ENCODE results near the gene SOX9.
"Not testable (repeated sequence)": the region's sequence is repeated elsewhere in the genome, so short reads cannot be mapped to it uniquely, and the experiment has no call there.

SOX9 gene

GRCh38 chr17:72126575-72127486, 6.0 kb downstream of the SOX9 start:
- no peak for DNase-seq (ENCODE audit: low read depth in 3 of 3)

DNA sequence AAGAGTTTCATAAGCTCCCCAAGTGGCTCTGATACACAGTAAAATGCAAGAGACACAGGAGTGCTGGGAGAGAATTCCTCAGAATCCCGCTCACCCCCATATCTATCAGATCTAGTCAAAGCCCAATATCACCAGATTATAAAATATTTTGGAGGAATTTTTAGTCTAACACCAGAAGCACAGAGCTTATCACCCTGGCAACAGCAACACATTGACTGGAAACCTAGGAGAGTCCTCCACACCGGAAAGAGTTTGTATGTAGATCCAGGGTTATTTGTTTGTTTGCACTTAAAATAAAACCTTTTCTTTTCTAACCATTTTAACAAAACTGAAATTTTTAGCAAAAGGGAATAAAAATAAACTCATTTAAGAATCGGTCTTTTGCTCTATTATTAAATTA, 7.2 kb downstream of the SOX9 start:
- no peak for DNase-seq (ENCODE audit: low read depth in 3 of 3)

DNA sequence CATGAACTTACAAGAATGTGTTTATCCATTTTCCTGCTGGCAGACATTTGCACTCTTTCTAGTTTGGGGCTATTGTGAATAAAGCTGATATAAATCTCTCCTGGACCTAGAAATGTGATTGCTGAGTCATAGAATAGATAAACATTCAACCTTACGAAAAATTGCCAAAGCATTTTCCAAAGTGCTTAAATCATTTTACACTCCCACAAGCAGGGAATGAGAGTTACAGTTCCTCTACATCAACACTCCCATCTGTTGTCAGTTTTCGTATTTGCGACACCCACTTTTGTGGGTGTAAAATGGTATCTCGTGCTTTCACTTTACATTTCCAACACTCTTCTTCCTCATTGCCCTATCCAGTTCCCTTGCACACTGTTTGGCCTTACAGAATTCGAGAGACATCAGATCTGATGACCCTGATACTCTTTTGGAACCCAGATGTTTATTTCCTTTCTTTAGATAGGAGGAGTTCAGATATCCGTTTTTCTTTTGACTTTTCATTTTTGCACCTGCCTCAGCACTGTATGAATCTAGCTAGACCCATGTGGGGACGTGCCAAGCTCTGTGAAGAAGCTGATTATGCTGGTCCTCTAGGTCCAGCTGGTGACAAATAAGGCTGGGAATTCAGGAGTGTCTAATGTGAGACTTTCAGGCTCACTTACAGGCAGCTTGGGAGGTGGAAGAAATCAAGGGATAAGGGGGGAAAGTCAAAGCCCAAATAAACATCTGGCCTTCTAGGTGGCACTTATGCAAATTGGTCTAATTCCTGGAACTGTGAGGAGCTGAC, 14.0 kb downstream of the SOX9 start:
- DNase-seq (ENCODE audit: low read depth in 3 of 3) = no peak

- no peak for DNase-seq (ENCODE audit: low read depth in 3 of 3)
These were observed 14.9 kb downstream of the SOX9 start for GRCh38 chr17:72135546-72136325.

- DNase-seq (ENCODE audit: low read depth in 3 of 3) = no peak
These were observed 15.9 kb downstream of the SOX9 start for GRCh38 chr17:72136692-72137091.

DNA sequence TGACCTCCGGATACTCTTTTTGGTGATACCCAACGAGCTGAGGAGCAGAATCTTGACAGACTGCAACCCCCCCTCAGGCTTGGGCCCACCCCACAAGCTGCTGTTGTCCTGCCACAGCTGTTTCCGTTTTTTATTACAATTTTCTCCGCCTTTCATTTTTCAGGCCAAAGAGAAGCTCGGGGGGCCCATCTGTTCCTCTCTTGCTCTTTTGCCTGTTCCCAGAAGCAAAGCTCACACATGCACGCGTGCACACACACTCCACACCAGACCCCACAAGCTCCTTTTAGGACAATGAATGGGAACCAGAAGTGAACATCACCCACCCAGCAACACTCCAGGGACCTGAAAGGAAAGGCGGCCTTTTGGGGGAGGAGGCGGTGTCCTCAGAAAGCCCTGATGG, 16.3 kb downstream of the SOX9 start:
- DNase-seq (ENCODE audit: low read depth in 3 of 3) = no peak

- DNase-seq (ENCODE audit: low read depth in 3 of 3) = no peak
These were observed 18.4 kb downstream of the SOX9 start for GRCh38 chr17:72139212-72139611.

GRCh38 chr17:72141336-72141735, 20.5 kb downstream of the SOX9 start:
- no peak for DNase-seq (ENCODE audit: low read depth in 3 of 3)

GRCh38 chr17:72142097-72142496, 21.3 kb downstream of the SOX9 start:
- DNase-seq (ENCODE audit: low read depth in 3 of 3) = not testable (repeated sequence)

- DNase-seq (ENCODE audit: low read depth in 3 of 3) = no peak
These were observed 21.8 kb downstream of the SOX9 start for GRCh38 chr17:72142614-72143013.

DNA sequence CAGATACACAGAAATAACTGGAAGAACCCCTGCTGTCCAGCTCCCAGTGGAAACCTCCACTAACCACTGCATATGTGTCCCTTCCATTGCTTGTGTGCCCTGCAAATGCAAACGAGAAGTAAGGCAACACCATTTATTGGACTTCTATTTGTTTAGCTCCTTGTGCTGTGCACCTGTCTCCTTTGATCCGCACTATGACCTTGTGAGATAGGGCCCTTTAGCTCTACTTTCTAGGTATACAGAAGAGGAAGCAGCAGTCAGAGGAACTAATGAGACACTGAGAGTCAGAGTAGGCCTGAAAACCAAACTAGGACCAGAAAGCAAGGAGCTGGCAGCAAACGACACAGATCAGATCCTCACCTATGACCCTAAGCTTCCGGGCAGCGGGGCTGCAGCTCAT, 22.4 kb downstream of the SOX9 start:
- DNase-seq (ENCODE audit: low read depth in 3 of 3) = no peak

DNA sequence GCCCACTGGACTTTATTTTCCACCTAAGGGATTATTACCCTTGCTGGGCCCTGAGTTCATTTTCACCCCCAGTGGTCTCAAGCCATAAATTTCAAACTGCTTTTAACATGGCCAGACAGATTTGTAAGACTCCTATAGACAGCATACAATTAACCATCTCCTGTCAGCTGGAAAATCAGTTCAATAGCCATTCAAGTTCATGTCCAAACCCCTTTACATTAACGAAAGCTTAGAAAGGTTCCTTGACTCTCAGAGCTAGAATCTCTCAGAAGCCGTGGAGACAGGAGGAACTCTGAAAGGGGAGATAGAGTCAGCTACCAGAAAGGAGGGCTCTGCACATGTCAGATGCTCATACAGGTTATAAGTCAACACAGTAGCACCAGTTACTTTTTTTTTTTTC, 23.3 kb downstream of the SOX9 start:
- no peak for DNase-seq (ENCODE audit: low read depth in 3 of 3)

- no peak for DNase-seq (ENCODE audit: low read depth in 3 of 3)
These were observed 24.7 kb downstream of the SOX9 start for GRCh38 chr17:72145562-72145961.

GRCh38 chr17:72145962-72146361, 25.1 kb downstream of the SOX9 start:
- no peak for DNase-seq (ENCODE audit: low read depth in 3 of 3)

DNA sequence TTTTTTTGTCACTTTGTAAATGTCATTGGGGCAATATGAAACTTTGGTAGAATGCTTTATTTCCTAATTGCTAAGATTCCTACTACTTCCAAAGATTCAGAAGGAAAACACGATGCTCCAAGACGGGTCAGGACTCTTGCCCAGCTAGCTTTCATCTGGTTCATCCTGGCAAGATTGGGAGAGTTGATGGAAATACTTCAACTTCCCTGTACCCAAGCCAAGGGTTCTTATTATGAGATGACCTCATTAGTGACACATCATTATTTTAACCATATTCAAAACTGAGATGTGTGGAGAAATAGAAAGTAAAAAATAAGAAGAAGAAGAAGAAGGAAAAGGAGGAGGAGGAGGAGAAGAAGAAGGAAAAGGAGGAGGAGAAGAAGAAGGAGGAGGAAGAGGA, 25.6 kb downstream of the SOX9 start:
- no peak for DNase-seq (ENCODE audit: low read depth in 3 of 3)

- DNase-seq (ENCODE audit: low read depth in 3 of 3) = no peak
These were observed 30.0 kb downstream of the SOX9 start for GRCh38 chr17:72150632-72151460.

GRCh38 chr17:72151565-72152386, 31.0 kb downstream of the SOX9 start:
- no peak for DNase-seq (ENCODE audit: low read depth in 3 of 3)

DNA sequence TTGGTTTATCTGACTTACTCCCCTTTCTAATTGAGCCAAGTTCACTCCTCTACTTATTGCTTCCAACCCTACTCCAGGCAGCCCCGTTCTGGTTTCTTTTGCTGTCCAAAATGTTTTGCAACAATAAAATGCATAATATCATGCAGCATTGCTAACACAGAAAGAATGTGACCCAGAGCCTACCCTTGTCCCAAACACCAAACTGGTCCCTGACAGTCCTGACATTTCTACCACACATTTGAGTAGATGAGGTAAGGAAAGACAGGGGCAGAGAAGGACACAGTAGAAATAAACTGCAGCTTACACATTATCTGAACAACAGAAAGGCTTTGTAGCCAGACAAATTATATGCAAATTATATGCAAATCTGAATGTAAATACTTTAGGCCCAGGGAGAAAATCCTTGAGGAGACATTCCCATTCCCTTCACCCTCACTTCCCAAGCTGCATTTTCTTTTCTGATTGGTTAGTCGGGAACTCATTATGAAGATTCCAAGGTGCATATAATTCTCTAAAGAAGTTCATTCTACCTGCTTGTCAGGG, 31.6 kb downstream of the SOX9 start:
- no peak for DNase-seq (ENCODE audit: low read depth in 3 of 3)

DNA sequence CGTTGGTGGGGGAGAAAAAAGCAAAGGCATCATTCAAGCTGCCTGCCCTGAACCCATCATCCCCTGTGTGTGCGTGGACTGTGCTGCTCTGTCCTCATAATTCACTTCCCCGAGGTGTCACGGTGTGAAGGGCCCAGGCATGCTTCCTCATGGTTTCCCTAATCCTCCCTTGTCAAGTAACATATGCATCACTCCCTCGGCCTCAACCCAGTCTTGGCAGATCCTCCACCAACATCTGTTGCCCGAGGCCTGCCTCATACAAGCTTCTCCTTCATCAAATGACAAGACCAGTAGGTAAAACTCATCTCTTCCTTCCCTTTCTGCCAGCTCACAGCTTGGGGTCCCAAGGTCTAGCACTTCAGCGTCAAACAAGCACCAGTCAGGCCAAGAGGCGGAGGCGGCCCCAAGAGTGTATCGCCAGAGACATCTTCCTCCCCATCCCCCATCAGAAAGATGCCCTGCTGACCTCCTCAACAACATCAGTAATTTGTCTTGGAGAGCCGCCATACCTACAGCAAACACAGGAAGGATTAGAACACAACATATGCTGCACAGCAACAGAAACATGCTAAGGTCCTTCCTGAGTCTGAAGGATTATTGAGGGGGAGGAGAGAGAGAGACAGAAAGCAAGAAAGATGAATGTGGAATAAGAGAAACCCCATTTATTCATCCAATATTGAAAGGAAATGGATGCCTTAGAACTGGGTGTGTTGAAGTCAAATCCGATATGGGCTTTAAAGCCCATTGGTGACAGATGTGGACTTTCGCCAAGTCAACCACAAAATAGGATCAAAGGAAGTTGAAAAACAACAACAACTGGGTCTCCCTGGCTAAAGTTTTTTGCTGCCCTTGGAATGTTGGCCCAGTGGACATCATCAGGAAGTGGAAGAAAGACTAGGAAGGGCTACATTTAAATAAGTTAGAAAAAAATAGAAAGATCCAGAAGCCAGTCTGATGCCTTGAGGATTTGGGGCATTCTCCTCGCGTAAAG, 38.4 kb downstream of the SOX9 start:
- no peak for DNase-seq (ENCODE audit: low read depth in 3 of 3)

Data from stimulated activated CD4-positive, alpha-beta T cell treated with anti-CD3 and anti-CD28 coated beads, TNF-alpha, amount 100 ng/mL, for 24 hours (primary cell).